SK-N-SH treated with all-trans-retinoic acid at 6 μM for 48 hours (cell line): ENCODE measurements around the gene ZFAND5.

Source experiments
- ATAC-seq: fragments of 200-7000 bp; cut with Tn5 transposase; 3 replicates; pipeline ENCODE4 v1.9.1; 2020; ENCODE audit warnings: mild to moderate bottlenecking, moderate library complexity
- ARNTL ChIP-seq: fragments of 450-650 bp; formaldehyde crosslinking; IDR thresholded peaks from 2 replicates; pipeline ENCODE4 v1.5.0; 2020; ENCODE audit warnings: low read depth, mild to moderate bottlenecking, moderate library complexity, borderline replicate concordance
- BACH2 ChIP-seq: fragments of 250-450 bp; sonication (Bioruptor Pico); IDR thresholded peaks from 2 replicates; pipeline ENCODE4 v1.9.0; 2021; ENCODE audit warnings: mild to moderate bottlenecking, borderline replicate concordance
- CREB5 ChIP-seq: fragments of 250-450 bp; sonication (Bioruptor Pico); IDR thresholded peaks from 2 replicates; pipeline ENCODE4 v1.5.1; 2020; ENCODE audit warnings: low read depth, mild to moderate bottlenecking, moderate library complexity
- CSDC2 ChIP-seq: fragments of 250-450 bp; sonication (Bioruptor Pico); IDR thresholded peaks from 2 replicates; pipeline ENCODE4 v1.5.0; 2020; ENCODE audit warnings: mild to moderate bottlenecking, moderate library complexity
- CSRNP3 ChIP-seq: fragments of 250-450 bp; sonication (Bioruptor Pico); IDR thresholded peaks from 2 replicates; pipeline ENCODE4 v1.5.1; 2021; ENCODE audit warnings: mild to moderate bottlenecking, moderate library complexity
- ESRRG ChIP-seq: fragments of 250-450 bp; sonication (Bioruptor Pico); IDR thresholded peaks from 2 replicates; pipeline ENCODE4 v1.6.1; 2021; ENCODE audit warnings: mild to moderate bottlenecking
- GLIS3 ChIP-seq: fragments of 250-450 bp; sonication (Bioruptor Pico); IDR thresholded peaks from 2 replicates; pipeline ENCODE4 v1.5.0; 2020; ENCODE audit warnings: mild to moderate bottlenecking, moderate library complexity
- ISL1 ChIP-seq: fragments of 250-450 bp; sonication (Bioruptor Pico); IDR thresholded peaks from 2 replicates; pipeline ENCODE4 v2.1.2; 2022; ENCODE audit warnings: mild to moderate bottlenecking, moderate library complexity
- OSR1 ChIP-seq: fragments of 250-450 bp; sonication (Bioruptor Pico); IDR thresholded peaks from 2 replicates; pipeline ENCODE4 v1.8.0; 2022; ENCODE audit warnings: moderate library complexity, mild to moderate bottlenecking, inconsistent platforms
- PPARA ChIP-seq: fragments of 250-450 bp; sonication (Bioruptor Pico); IDR thresholded peaks from 2 replicates; pipeline ENCODE4 v1.5.0; 2020; ENCODE audit warnings: mild to moderate bottlenecking, borderline replicate concordance
- RARB ChIP-seq: fragments of 250-450 bp; sonication (Bioruptor Pico); IDR thresholded peaks from 2 replicates; pipeline ENCODE4 v1.8.0; 2021; ENCODE audit warnings: mild to moderate bottlenecking, moderate library complexity
- SNAI2 ChIP-seq: fragments of 250-450 bp; sonication (Bioruptor Pico); IDR thresholded peaks from 2 replicates; pipeline ENCODE4 v1.5.0; 2020; ENCODE audit warnings: mild to moderate bottlenecking, moderate library complexity
- TCF4 ChIP-seq: fragments of 250-450 bp; sonication (Bioruptor Pico); IDR thresholded peaks from 2 replicates; pipeline ENCODE4 v1.8.0; 2021; ENCODE audit warnings: mild to moderate bottlenecking, moderate library complexity, borderline replicate concordance
- TOX ChIP-seq: fragments of 250-450 bp; sonication (Bioruptor Pico); IDR thresholded peaks from 2 replicates; pipeline ENCODE4 v1.8.0; 2021; ENCODE audit warnings: mild to moderate bottlenecking, moderate library complexity, borderline replicate concordance
- TSHZ2 ChIP-seq: fragments of 250-450 bp; sonication (Bioruptor Pico); IDR thresholded peaks from 2 replicates; pipeline ENCODE4 v1.5.0; 2020; ENCODE audit warnings: mild to moderate bottlenecking, moderate library complexity
- ZC3H10 ChIP-seq: fragments of 250-450 bp; sonication (Bioruptor Pico); IDR thresholded peaks from 2 replicates; pipeline ENCODE4 v1.5.1; 2021; ENCODE audit warnings: mild to moderate bottlenecking, moderate library complexity
- ZFP3 ChIP-seq: fragments of 250-450 bp; sonication (Bioruptor Pico); IDR thresholded peaks from 2 replicates; pipeline ENCODE4 v1.5.0; 2020; ENCODE audit warnings: mild to moderate bottlenecking, moderate library complexity
- ZFP30 ChIP-seq: fragments of 450-650 bp; formaldehyde crosslinking; IDR thresholded peaks from 2 replicates; pipeline ENCODE4 v1.5.0; 2022; ENCODE audit warnings: mild to moderate bottlenecking, moderate library complexity
- ZNF70 ChIP-seq: fragments of 450-650 bp; formaldehyde crosslinking; IDR thresholded peaks from 2 replicates; pipeline ENCODE4 v1.5.0; 2020; ENCODE audit warnings: mild to moderate bottlenecking, moderate library complexity
- ZNF8 ChIP-seq: fragments of 450-650 bp; formaldehyde crosslinking; IDR thresholded peaks from 2 replicates; pipeline ENCODE4 v1.5.0; 2020; ENCODE audit warnings: mild to moderate bottlenecking, moderate library complexity
- TF ChIP-seq, protein P1 (sequence below): fragments of 250-450 bp; sonication (Bioruptor Pico); IDR thresholded peaks from 2 replicates; pipeline ENCODE4 v1.8.0; 2020; ENCODE audit warnings: mild to moderate bottlenecking, moderate library complexity, borderline replicate concordance
- TF ChIP-seq, protein P2 (sequence below): fragments of 250-450 bp; sonication (Bioruptor Pico); IDR thresholded peaks from 2 replicates; pipeline ENCODE4 v1.8.0; 2021; ENCODE audit warnings: low read depth, mild to moderate bottlenecking, moderate library complexity, borderline replicate concordance

Gene ZFAND5

GRCh38 chr9:72337286-72337685, 27.7 kb downstream of the ZFAND5 start:
- TF ChIP-seq TCF4 (CRISPR knock-in tag), result no peak
- TF ChIP-seq ZNF70 (CRISPR knock-in tag), result no peak
- no peak for TF ChIP-seq ZC3H10
- no peak for TF ChIP-seq CSRNP3
- TF ChIP-seq, protein P1, sequence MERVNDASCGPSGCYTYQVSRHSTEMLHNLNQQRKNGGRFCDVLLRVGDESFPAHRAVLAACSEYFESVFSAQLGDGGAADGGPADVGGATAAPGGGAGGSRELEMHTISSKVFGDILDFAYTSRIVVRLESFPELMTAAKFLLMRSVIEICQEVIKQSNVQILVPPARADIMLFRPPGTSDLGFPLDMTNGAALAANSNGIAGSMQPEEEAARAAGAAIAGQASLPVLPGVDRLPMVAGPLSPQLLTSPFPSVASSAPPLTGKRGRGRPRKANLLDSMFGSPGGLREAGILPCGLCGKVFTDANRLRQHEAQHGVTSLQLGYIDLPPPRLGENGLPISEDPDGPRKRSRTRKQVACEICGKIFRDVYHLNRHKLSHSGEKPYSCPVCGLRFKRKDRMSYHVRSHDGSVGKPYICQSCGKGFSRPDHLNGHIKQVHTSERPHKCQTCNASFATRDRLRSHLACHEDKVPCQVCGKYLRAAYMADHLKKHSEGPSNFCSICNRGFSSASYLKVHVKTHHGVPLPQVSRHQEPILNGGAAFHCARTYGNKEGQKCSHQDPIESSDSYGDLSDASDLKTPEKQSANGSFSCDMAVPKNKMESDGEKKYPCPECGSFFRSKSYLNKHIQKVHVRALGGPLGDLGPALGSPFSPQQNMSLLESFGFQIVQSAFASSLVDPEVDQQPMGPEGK (CRISPR knock-in tag), result no peak
- no peak for TF ChIP-seq TOX (CRISPR knock-in tag)
- no peak for TF ChIP-seq ESRRG
- TF ChIP-seq ZFP3 (CRISPR knock-in tag), result no peak
- no peak for TF ChIP-seq OSR1 (CRISPR knock-in tag)
- TF ChIP-seq CSDC2 (CRISPR knock-in tag), result no peak
- TF ChIP-seq SNAI2 (CRISPR knock-in tag), result no peak
- TF ChIP-seq GLIS3 (CRISPR knock-in tag), result no peak
- TF ChIP-seq, protein P2, sequence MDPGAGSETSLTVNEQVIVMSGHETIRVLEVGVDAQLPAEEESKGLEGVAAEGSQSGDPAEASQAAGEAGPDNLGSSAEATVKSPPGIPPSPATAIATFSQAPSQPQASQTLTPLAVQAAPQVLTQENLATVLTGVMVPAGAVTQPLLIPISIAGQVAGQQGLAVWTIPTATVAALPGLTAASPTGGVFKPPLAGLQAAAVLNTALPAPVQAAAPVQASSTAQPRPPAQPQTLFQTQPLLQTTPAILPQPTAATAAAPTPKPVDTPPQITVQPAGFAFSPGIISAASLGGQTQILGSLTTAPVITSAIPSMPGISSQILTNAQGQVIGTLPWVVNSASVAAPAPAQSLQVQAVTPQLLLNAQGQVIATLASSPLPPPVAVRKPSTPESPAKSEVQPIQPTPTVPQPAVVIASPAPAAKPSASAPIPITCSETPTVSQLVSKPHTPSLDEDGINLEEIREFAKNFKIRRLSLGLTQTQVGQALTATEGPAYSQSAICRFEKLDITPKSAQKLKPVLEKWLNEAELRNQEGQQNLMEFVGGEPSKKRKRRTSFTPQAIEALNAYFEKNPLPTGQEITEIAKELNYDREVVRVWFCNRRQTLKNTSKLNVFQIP, result no peak
- TF ChIP-seq TSHZ2 (CRISPR knock-in tag), result no peak
- TF ChIP-seq ZFP30 (CRISPR knock-in tag), result no peak
- TF ChIP-seq PPARA, result no peak
- TF ChIP-seq CREB5 (CRISPR knock-in tag), result no peak
- no peak for TF ChIP-seq BACH2 (CRISPR knock-in tag)
- no peak for TF ChIP-seq ISL1 (CRISPR knock-in tag)
- no peak for TF ChIP-seq ARNTL (CRISPR knock-in tag)
- TF ChIP-seq, all 23 proteins: peak for 0
- ATAC-seq, result no peak

DNA sequence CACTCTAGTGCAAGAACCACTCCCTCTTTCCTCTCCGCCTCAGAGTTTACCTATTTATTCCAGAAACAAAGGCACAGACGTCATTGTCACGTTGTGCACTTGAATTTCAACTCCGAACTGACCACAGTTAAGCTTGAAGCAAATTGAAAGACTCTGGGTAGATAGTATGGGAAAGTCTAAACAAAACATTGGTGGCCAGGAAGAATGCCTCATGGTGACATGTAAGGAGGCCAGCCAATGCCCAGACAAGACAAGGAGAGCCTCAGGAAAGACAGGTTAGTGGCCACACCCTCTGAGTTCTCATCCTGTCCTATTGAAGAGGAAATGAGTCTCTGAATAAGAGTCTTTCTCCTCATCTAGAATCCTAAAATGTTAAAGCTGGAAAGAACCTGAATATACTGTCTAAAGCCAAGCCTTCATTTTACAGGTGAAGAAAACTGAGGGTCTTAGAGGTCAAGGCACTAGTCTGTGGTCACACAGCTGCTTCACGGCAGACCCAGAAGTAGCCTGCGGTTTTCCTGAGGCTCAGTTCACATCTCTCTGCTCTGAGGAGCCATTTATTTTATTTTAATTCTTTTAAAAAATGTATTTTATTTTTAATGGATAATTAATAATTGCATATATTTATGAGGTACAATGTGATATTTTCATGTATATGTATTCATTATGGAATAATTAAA, 30.2 kb downstream of the ZFAND5 start:
- no peak for TF ChIP-seq ZFP30 (CRISPR knock-in tag)
- TF ChIP-seq PPARA, result no peak
- no peak for TF ChIP-seq ZFP3 (CRISPR knock-in tag)
- TF ChIP-seq, protein P2, result no peak
- TF ChIP-seq ZC3H10, result no peak
- TF ChIP-seq SNAI2 (CRISPR knock-in tag), result no peak
- no peak for TF ChIP-seq ZNF70 (CRISPR knock-in tag)
- no peak for TF ChIP-seq ZNF8 (CRISPR knock-in tag)
- TF ChIP-seq GLIS3 (CRISPR knock-in tag), result no peak
- no peak for TF ChIP-seq RARB (CRISPR knock-in tag)
- TF ChIP-seq TCF4 (CRISPR knock-in tag), result no peak
- TF ChIP-seq OSR1 (CRISPR knock-in tag), result no peak
- TF ChIP-seq TOX (CRISPR knock-in tag), result no peak
- no peak for TF ChIP-seq BACH2 (CRISPR knock-in tag)
- no peak for TF ChIP-seq TSHZ2 (CRISPR knock-in tag)
- ATAC-seq, result no peak
